ENCODE measurements around the gene PCBP3. TPM values are rescaled to one million over a fixed set of nuclear protein-coding genes. Genes with fewer than 3 reads are reported as not detected.

PCBP3 gene
- total and polyA plus RNA-seq, 2 of the 8 experiments (the other 6 are each of a cell fraction or from before 2014, with no cell fraction given), result 3.5 to 6.3 TPM

DNA sequence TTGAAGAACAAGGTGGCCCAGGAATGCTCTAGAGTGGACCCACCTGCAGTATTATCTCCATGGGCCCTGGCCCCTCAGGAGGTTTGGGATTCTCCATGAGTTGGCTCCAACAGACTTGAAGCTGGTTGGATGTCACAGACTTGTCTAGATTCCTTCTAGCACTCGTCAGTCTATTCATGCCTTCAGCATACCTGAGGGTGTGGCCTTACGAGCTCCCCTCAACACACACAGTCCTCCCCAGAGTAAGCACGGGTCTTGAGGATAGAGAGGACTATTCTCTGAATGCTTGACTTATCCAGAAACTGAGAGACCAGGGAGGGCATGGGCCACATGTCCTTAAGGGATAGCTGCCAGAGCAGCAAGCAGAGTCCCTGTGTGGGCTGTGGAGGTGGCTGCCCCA is 292.1 kb downstream of the PCBP3 start (continued):
- TF ChIP-seq, protein P1, sequence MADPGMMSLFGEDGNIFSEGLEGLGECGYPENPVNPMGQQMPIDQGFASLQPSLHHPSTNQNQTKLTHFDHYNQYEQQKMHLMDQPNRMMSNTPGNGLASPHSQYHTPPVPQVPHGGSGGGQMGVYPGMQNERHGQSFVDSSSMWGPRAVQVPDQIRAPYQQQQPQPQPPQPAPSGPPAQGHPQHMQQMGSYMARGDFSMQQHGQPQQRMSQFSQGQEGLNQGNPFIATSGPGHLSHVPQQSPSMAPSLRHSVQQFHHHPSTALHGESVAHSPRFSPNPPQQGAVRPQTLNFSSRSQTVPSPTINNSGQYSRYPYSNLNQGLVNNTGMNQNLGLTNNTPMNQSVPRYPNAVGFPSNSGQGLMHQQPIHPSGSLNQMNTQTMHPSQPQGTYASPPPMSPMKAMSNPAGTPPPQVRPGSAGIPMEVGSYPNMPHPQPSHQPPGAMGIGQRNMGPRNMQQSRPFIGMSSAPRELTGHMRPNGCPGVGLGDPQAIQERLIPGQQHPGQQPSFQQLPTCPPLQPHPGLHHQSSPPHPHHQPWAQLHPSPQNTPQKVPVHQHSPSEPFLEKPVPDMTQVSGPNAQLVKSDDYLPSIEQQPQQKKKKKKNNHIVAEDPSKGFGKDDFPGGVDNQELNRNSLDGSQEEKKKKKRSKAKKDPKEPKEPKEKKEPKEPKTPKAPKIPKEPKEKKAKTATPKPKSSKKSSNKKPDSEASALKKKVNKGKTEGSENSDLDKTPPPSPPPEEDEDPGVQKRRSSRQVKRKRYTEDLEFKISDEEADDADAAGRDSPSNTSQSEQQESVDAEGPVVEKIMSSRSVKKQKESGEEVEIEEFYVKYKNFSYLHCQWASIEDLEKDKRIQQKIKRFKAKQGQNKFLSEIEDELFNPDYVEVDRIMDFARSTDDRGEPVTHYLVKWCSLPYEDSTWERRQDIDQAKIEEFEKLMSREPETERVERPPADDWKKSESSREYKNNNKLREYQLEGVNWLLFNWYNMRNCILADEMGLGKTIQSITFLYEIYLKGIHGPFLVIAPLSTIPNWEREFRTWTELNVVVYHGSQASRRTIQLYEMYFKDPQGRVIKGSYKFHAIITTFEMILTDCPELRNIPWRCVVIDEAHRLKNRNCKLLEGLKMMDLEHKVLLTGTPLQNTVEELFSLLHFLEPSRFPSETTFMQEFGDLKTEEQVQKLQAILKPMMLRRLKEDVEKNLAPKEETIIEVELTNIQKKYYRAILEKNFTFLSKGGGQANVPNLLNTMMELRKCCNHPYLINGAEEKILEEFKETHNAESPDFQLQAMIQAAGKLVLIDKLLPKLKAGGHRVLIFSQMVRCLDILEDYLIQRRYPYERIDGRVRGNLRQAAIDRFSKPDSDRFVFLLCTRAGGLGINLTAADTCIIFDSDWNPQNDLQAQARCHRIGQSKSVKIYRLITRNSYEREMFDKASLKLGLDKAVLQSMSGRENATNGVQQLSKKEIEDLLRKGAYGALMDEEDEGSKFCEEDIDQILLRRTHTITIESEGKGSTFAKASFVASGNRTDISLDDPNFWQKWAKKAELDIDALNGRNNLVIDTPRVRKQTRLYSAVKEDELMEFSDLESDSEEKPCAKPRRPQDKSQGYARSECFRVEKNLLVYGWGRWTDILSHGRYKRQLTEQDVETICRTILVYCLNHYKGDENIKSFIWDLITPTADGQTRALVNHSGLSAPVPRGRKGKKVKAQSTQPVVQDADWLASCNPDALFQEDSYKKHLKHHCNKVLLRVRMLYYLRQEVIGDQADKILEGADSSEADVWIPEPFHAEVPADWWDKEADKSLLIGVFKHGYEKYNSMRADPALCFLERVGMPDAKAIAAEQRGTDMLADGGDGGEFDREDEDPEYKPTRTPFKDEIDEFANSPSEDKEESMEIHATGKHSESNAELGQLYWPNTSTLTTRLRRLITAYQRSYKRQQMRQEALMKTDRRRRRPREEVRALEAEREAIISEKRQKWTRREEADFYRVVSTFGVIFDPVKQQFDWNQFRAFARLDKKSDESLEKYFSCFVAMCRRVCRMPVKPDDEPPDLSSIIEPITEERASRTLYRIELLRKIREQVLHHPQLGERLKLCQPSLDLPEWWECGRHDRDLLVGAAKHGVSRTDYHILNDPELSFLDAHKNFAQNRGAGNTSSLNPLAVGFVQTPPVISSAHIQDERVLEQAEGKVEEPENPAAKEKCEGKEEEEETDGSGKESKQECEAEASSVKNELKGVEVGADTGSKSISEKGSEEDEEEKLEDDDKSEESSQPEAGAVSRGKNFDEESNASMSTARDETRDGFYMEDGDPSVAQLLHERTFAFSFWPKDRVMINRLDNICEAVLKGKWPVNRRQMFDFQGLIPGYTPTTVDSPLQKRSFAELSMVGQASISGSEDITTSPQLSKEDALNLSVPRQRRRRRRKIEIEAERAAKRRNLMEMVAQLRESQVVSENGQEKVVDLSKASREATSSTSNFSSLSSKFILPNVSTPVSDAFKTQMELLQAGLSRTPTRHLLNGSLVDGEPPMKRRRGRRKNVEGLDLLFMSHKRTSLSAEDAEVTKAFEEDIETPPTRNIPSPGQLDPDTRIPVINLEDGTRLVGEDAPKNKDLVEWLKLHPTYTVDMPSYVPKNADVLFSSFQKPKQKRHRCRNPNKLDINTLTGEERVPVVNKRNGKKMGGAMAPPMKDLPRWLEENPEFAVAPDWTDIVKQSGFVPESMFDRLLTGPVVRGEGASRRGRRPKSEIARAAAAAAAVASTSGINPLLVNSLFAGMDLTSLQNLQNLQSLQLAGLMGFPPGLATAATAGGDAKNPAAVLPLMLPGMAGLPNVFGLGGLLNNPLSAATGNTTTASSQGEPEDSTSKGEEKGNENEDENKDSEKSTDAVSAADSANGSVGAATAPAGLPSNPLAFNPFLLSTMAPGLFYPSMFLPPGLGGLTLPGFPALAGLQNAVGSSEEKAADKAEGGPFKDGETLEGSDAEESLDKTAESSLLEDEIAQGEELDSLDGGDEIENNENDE (IDR thresholded peaks at IDR 0.05; ENCODE audit: insufficient replicate concordance, low read length), result no peak
- no peak for TF ChIP-seq CTBP2 (IDR thresholded peaks at IDR 0.05; ENCODE audit: borderline replicate concordance, insufficient read depth, insufficient read length, low read length)
- no peak for TF ChIP-seq SP1 (IDR thresholded peaks at IDR 0.05; ENCODE audit: low read depth, low read length)
- TF ChIP-seq RBBP5 (IDR thresholded peaks at IDR 0.05; ENCODE audit: borderline replicate concordance, low read depth, low read length), result no peak
- no peak for TF ChIP-seq JUN (IDR thresholded peaks at IDR 0.05; ENCODE audit: low read depth, low read length)
- no peak for TF ChIP-seq POU5F1 (IDR thresholded peaks at IDR 0.05; ENCODE audit: low read depth, low read length)
- no peak for TF ChIP-seq TAF7 (optimal IDR thresholded peaks at IDR 0.05; ENCODE audit: borderline replicate concordance, low read depth, low read length)
